ENCODE data around the gene CCT6B.

CCT6B gene

DNA sequence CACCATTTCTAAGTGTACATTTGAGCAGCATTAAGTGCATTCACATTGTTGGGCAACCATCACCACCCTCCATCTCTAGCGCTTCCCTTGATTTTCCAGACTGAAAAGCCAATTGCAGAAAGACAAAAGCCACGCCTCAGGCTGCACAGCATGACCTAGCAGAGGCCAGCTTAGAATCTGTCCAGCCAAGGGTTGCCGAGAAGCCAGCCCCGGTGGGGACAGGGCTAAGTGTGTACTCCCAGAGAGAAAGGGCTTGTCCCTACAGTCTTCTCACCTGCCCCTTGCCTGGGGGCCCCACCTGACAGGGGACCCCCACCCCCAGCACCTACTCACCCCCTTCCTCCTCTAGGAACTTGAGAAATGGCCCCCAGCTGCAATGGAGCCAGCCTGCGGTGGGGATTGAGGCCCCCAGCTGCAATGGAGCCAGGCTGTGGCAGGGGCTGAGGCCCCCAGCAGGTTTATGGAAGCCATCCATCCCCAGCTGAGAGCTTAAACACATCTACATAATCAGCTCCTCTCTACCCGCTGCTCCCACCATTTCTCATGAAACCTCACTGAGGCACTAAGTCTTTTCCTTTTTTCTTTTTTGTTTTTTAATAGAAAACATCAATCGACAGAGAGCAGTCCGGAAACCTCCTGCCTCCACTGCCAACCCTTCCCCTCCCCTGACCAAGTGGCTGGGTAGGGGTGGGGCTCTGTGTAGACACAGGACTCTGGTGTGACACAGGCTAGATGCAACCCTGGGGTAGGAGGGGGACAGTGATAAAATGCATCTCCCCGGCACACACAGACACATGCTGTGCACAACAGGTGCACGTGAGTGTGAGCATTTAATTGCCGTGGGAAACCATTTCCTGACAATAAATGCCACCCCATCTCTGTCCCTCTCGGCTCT lies 77.9 kb downstream of the CCT6B start:
- DNase-seq, result no peak

DNA sequence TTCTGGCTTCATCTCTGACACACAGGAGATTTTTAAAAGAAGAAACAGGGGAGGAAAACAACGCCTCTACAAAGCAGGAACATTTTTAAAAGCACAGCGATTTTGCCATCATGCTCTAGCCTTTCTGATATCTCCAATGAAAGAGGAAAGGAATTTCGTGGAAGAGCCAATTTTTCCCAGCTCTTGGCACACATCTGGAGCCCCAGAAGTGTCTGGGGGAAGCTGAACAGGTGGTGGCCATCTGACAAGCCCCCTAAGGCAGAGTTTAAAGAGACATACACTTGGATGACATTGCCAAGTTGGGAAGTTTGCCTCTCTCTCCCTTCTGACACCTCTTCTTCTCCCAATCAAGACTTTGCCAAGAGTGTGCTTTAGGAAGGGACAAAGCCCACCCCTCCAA lies 82.1 kb downstream of the CCT6B start:
- DNase-seq, result no peak
